SK-N-SH (cell line): ENCODE measurements around the gene ADCY5. TPM values are rescaled to one million over a fixed set of nuclear protein-coding genes. Genes with fewer than 3 reads are reported as not detected.

Experiments used
- CTCF ChIA-PET: fragments of 300-600, 350-600 bp; formaldehyde crosslinking; extraction: SDS; loops from one replicate; lab custom pipeline; 2021; lab: Yijun Ruan, JAX
- POLR2A ChIA-PET: fragments of 350-600 bp; sonication (Branson Sonifier 250); formaldehyde crosslinking; extraction: SDS; loops from one replicate; lab custom pipeline; 2020; ENCODE audit warnings: antibody characterized with exemption, inconsistent platforms; lab: Yijun Ruan, JAX
- DNase-seq: peaks from one replicate; pipeline ENCODE4 v3.0.0; 2012
- H2AFZ ChIP-seq: fragments of 200-600 bp; sonication (generic); 2 replicates; pipeline ENCODE4 v1.8.1; 2016; ENCODE audit warnings: antibody characterized with exemption, mild to moderate bottlenecking, low read depth
- H3F3A ChIP-seq: fragments of 200-600 bp; sonication (generic); replicated peaks from 2 replicates; pipeline ENCODE3; 2016; ENCODE audit warnings: antibody characterized with exemption, mild to moderate bottlenecking; ENCODE audit not compliant: insufficient read depth
- H3K27ac ChIP-seq, 2 experiments: fragments of 200-500 bp in 1 of 2; fragments of 200-600 bp in 1 of 2; sonication (Bioruptor generic) in 1 of 2; sonication (generic), shearing (Covaris generic) in 1 of 2; 2 replicates each; pipeline versions ENCODE4 v1.5.1 to v1.6.1; 2014 to 2016; ENCODE audit warnings: low read depth in 2 of 2, inconsistent platforms in 1 of 2, low read length in 1 of 2, mild to moderate bottlenecking in 1 of 2, mixed read lengths in 1 of 2
- H3K27me3 ChIP-seq: fragments of 200-600 bp; sonication (generic), shearing (Covaris generic); 2 replicates; pipeline ENCODE4 v1.6.1; 2016; ENCODE audit warnings: mixed run types; ENCODE audit not compliant: insufficient read depth
- H3K36me3 ChIP-seq, 2 experiments: fragments of 200-500 bp in 1 of 2; fragments of 200-600 bp in 1 of 2; sonication (Bioruptor generic) in 1 of 2; sonication (generic) in 1 of 2; replicated peaks in 1 of 2; 2 replicates each; pipeline versions ENCODE3 to v1.5.1; 2014 to 2016; ENCODE audit warnings: low read length in 1 of 2, mild to moderate bottlenecking in 1 of 2; ENCODE audit not compliant: insufficient read depth in 2 of 2, control insufficient read depth in 1 of 2
- H3K4me1 ChIP-seq, 2 experiments: fragments of 200-500 bp in 1 of 2; fragments of 200-600 bp in 1 of 2; sonication (Bioruptor generic) in 1 of 2; sonication (generic), shearing (Covaris generic) in 1 of 2; 2 replicates each; pipeline versions ENCODE4 v1.5.1 to v1.6.1; 2014 to 2016; ENCODE audit warnings: low read depth in 1 of 2, low read length in 1 of 2, mixed run types in 1 of 2; ENCODE audit not compliant: insufficient read depth in 2 of 2, control insufficient read depth in 1 of 2
- H3K4me2 ChIP-seq: fragments of 200-600 bp; sonication (generic), shearing (Covaris generic); 2 replicates; pipeline ENCODE4 v1.6.1; 2017; ENCODE audit warnings: mixed run types
- H3K4me3 ChIP-seq, 2 experiments: fragments of 200-500 bp in 1 of 2; fragments of 200-600 bp in 1 of 2; sonication (Bioruptor generic) in 1 of 2; sonication (generic), shearing (Covaris generic) in 1 of 2; 2 replicates each; pipeline versions ENCODE4 v1.5.1 to v1.8.1; 2014 to 2016; ENCODE audit warnings: low read depth in 2 of 2, inconsistent platforms in 1 of 2, low read length in 1 of 2, mild to moderate bottlenecking in 1 of 2, mixed read lengths in 1 of 2, moderate library complexity in 1 of 2
- H3K79me2 ChIP-seq: fragments of 200-600 bp; sonication (generic); 2 replicates; pipeline ENCODE4 v1.8.1; 2017; ENCODE audit warnings: mild to moderate bottlenecking; ENCODE audit not compliant: insufficient read depth
- H3K9ac ChIP-seq: fragments of 200-600 bp; sonication (generic); 2 replicates; pipeline ENCODE4 v1.6.1; 2017; ENCODE audit warnings: mixed run types
- H3K9me2 ChIP-seq: fragments of 200-600 bp; sonication (generic); 2 replicates; pipeline ENCODE4 v1.6.1; 2017; ENCODE audit warnings: mixed run types
- H3K9me3 ChIP-seq: fragments of 200-600 bp; sonication (generic); 2 replicates; pipeline ENCODE4 v1.6.1; 2017; ENCODE audit warnings: mixed run types, mild to moderate bottlenecking, moderate library complexity
- H4K20me1 ChIP-seq: fragments of 200-600 bp; sonication (generic); 2 replicates; pipeline ENCODE4 v1.6.1; 2017; ENCODE audit warnings: mild to moderate bottlenecking, mixed run types; ENCODE audit not compliant: insufficient read depth
- CHD2 ChIP-seq: fragments of 150-350 bp; IDR thresholded peaks from 2 replicates; pipeline ENCODE4 v1.6.1; 2018; ENCODE audit warnings: low read length; ENCODE audit not compliant: partially characterized antibody
- ELF1 ChIP-seq: IDR thresholded peaks from 2 replicates; pipeline ENCODE4 v1.4.0; 2012
- EP300 ChIP-seq, 2 experiments: IDR thresholded peaks; 2 replicates each; pipeline versions ENCODE4 v1.4.0 to v1.6.1; 2012; ENCODE audit warnings: borderline replicate concordance in 1 of 2, low read depth in 1 of 2, low read length in 1 of 2
- GATA2 ChIP-seq: sonication (generic); formaldehyde crosslinking; IDR thresholded peaks from 2 replicates; pipeline ENCODE4 v1.5.0; 2020; ENCODE audit warnings: mild to moderate bottlenecking, missing genetic modification reagents
- NFIC ChIP-seq: IDR thresholded peaks from 2 replicates; pipeline ENCODE4 v1.4.0; 2012; ENCODE audit warnings: borderline replicate concordance
- NRF1 ChIP-seq: IDR thresholded peaks from 2 replicates; pipeline ENCODE4 v1.6.1; 2012; ENCODE audit warnings: low read depth, mild to moderate bottlenecking, low read length
- POLR2AphosphoS5 ChIP-seq: IDR thresholded peaks from 2 replicates; pipeline ENCODE4 v1.6.1; 2012; ENCODE audit warnings: low read depth, low read length
- RAD21 ChIP-seq: IDR thresholded peaks from 2 replicates; pipeline ENCODE4 v1.6.1; 2012; ENCODE audit warnings: mild to moderate bottlenecking, low read length
- RXRA ChIP-seq: IDR thresholded peaks from 2 replicates; pipeline ENCODE4 v1.4.0; 2012; ENCODE audit warnings: low read depth, mild to moderate bottlenecking, borderline replicate concordance
- SIN3A ChIP-seq: IDR thresholded peaks from 2 replicates; pipeline ENCODE4 v1.6.1; 2012; ENCODE audit warnings: low read depth, mild to moderate bottlenecking, low read length, moderate library complexity, borderline replicate concordance
- TAF1 ChIP-seq: IDR thresholded peaks from 2 replicates; pipeline ENCODE4 v1.6.1; 2012; ENCODE audit warnings: low read depth, mild to moderate bottlenecking, low read length, moderate library complexity, borderline replicate concordance
- TCF12 ChIP-seq: IDR thresholded peaks from 2 replicates; pipeline ENCODE4 v1.4.0; 2012
- YY1 ChIP-seq: IDR thresholded peaks from 2 replicates; pipeline ENCODE4 v1.4.0; 2012; ENCODE audit warnings: low read depth, mild to moderate bottlenecking
- WGBS: methylation state at CpG from one replicate; pipeline ENCODE4 v1.1.6; 2017; ENCODE audit warnings: low lambda C conversion rate; 5-methylcytosine and 5-hydroxymethylcytosine counted together
- polyA plus RNA-seq, 3 experiments: library from polyadenylated mRNA; depleted of rRNA; stranded (reverse); fragments of >200 nt; gene quantifications; 2 replicates each; pipeline ENCODE4 v1.2.3, GENCODE V29; 2012
- TF ChIP-seq, protein P1 (sequence below): IDR thresholded peaks from 2 replicates; pipeline ENCODE4 v1.4.0; 2012; ENCODE audit warnings: low read depth, borderline replicate concordance
- TF ChIP-seq, protein P2 (sequence below): IDR thresholded peaks from 2 replicates; pipeline ENCODE4 v1.6.1; 2012; ENCODE audit warnings: mild to moderate bottlenecking, low read depth, low read length, moderate library complexity

Gene ADCY5
- polyA plus RNA-seq, 1 of the 3 experiments (the other 2 are of a cell fraction) = 0.21 TPM

DNA sequence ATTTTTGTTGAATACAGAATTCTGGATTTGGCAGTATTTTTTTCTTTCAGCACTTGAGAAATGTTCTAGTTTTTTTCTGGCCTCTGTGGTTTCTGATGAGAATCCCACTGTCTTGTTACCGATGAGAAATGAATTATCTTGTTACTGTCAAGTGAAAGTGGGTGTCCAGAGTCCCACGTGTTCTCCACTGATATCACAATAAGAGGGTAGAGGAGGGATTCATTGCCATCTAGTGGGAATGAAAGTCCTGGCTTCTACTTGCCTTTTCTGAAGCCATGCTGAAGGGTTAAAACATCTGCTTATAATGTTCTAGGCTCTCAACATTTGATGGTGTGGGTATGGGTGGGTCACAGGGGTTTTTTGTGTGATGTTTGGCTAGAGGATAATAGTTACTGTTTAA lies 181.1 kb downstream of the ADCY5 start:
- no peaks in the 10 kb centered on the region; a peak in 1 of 4 replicates for H3K4me1 ChIP-seq
- no peak overlapping the region for H3K4me3 ChIP-seq
- TF ChIP-seq RAD21 = peak; percentile 17; the same call in 1 of the 2 replicates
- TF ChIP-seq TCF12 = no peak
- TF ChIP-seq, all 33 proteins: peak for 1
- Histone ChIP-seq H3F3A (peaks cover 4% of the 10 kb centered on the region), H3K9me2 (no peaks in the 10 kb centered on the region), H3K4me2 (no peak overlapping the region), H2AFZ (no peak overlapping the region), H3K36me3 (peaks cover 23 to 45% of the 10 kb centered on the region in 2 experiments), H3K79me2 (no peaks in the 10 kb centered on the region), H3K27me3 (no peaks in the 10 kb centered on the region), H4K20me1 (no peaks in the 10 kb centered on the region), H3K27ac (no peak overlapping the region), H3K9ac (no peak overlapping the region), H3K9me3 (peaks cover 6% of the 10 kb centered on the region; the same call in 1 of the 2 replicates)
- ChIA-PET POLR2A (no interaction called here), CTCF (interaction anchor here (1.4 kb wide), 1 partner anchor 23 kb away, joined by 4 read pairs; no protein-coding TSS in a partner anchor)
- 79% methylated on average over 2 of the region's 2 CpGs for WGBS
- no peak for DNase-seq

DNA sequence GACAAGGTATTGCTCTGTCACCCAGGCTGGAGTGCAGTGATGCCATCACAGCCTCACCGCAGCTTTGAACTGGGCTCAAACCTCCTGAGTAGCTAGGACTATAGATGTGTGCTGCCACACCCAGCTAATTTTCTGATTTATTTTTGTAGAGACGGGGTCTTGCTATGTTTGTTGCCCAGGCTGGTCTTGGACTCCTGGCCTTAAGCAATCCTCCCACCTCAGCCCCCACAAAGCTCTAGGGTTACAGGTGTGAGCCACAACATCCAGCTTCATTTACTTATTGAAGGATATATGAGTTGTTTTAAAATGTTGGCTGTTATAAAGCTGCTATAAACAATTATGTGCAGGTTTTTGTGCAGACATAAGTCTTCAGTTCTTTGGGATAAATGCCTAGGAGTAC lies 184.9 kb downstream of the ADCY5 start:
- H3F3A ChIP-seq = no peaks in the 10 kb centered on the region
- no peaks in the 10 kb centered on the region for H3K27me3 ChIP-seq
- POLR2A ChIA-PET = no interaction called here
- H3K36me3 ChIP-seq = peaks cover 14 to 52% of the 10 kb centered on the region in 2 experiments
- H3K27ac ChIP-seq = no peak overlapping the region
- H3K79me2 ChIP-seq = no peaks in the 10 kb centered on the region
- no peak for TF ChIP-seq SIN3A
- TF ChIP-seq NFIC = no peak
- TF ChIP-seq, protein P1, sequence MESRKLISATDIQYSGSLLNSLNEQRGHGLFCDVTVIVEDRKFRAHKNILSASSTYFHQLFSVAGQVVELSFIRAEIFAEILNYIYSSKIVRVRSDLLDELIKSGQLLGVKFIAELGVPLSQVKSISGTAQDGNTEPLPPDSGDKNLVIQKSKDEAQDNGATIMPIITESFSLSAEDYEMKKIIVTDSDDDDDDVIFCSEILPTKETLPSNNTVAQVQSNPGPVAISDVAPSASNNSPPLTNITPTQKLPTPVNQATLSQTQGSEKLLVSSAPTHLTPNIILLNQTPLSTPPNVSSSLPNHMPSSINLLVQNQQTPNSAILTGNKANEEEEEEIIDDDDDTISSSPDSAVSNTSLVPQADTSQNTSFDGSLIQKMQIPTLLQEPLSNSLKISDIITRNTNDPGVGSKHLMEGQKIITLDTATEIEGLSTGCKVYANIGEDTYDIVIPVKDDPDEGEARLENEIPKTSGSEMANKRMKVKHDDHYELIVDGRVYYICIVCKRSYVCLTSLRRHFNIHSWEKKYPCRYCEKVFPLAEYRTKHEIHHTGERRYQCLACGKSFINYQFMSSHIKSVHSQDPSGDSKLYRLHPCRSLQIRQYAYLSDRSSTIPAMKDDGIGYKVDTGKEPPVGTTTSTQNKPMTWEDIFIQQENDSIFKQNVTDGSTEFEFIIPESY = no peak
- TF ChIP-seq YY1 = no peak
- TF ChIP-seq, protein P2, sequence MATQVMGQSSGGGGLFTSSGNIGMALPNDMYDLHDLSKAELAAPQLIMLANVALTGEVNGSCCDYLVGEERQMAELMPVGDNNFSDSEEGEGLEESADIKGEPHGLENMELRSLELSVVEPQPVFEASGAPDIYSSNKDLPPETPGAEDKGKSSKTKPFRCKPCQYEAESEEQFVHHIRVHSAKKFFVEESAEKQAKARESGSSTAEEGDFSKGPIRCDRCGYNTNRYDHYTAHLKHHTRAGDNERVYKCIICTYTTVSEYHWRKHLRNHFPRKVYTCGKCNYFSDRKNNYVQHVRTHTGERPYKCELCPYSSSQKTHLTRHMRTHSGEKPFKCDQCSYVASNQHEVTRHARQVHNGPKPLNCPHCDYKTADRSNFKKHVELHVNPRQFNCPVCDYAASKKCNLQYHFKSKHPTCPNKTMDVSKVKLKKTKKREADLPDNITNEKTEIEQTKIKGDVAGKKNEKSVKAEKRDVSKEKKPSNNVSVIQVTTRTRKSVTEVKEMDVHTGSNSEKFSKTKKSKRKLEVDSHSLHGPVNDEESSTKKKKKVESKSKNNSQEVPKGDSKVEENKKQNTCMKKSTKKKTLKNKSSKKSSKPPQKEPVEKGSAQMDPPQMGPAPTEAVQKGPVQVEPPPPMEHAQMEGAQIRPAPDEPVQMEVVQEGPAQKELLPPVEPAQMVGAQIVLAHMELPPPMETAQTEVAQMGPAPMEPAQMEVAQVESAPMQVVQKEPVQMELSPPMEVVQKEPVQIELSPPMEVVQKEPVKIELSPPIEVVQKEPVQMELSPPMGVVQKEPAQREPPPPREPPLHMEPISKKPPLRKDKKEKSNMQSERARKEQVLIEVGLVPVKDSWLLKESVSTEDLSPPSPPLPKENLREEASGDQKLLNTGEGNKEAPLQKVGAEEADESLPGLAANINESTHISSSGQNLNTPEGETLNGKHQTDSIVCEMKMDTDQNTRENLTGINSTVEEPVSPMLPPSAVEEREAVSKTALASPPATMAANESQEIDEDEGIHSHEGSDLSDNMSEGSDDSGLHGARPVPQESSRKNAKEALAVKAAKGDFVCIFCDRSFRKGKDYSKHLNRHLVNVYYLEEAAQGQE = no peak
- no peak for TF ChIP-seq EP300 (IDR thresholded peaks at IDR 0.05; ENCODE audit: borderline replicate concordance in 1 of 2, low read depth in 1 of 2, low read length in 1 of 2)
- TF ChIP-seq NRF1 = no peak
- no peak for TF ChIP-seq GATA2 (CRISPR knock-in tag)
- no peak for TF ChIP-seq TAF1
- TF ChIP-seq ELF1 = no peak
- TF ChIP-seq POLR2AphosphoS5 = no peak
- TF ChIP-seq CHD2 = no peak
- TF ChIP-seq RXRA = no peak
- TF ChIP-seq, all 33 proteins: peak for 0
- Histone ChIP-seq H3K4me1 (no peaks in the 10 kb centered on the region), H2AFZ (no peak overlapping the region), H3K4me2 (no peak overlapping the region), H3K9me2 (no peaks in the 10 kb centered on the region), H3K4me3 (no peak overlapping the region), H3K9me3 (peaks cover 6% of the 10 kb centered on the region; the same call in 1 of the 2 replicates), H4K20me1 (no peaks in the 10 kb centered on the region), H3K9ac (no peak overlapping the region)
- WGBS = 98% methylated on average over 2 of the region's 2 CpGs
- no peak for DNase-seq
- CTCF ChIA-PET = interaction anchor here (0.9 to 1.1 kb wide), 2 partner anchors 19 to 250 kb away, joined by 3 read pairs; no protein-coding TSS in a partner anchor
